ENCODE data around the gene GREM2. TPM values are rescaled to one million over a fixed set of nuclear protein-coding genes. Genes with fewer than 3 reads are reported as not detected.

Gene GREM2
- total RNA-seq, 1 experiment from 2014 or later: not detected

GRCh38 chr1:240621249-240621648 is 9.3 kb upstream of the GREM2 start:
- Mint-ChIP-seq H3K9me3 (no peaks in the 10 kb centered on the region; a peak in 2 of 5 replicates), H3K4me3 (no peak overlapping the region), H3K4me1 (peaks cover 0 to 11% of the 10 kb centered on the region in 2 experiments; a peak in 2 of 4 replicates), H3K36me3 (ENCODE audit: insufficient read depth in 1 of 3, low read depth in 3 of 3) (no peaks in the 10 kb centered on the region), H3K27me3 (ENCODE audit: low read depth) (no peaks in the 10 kb centered on the region), H3K27ac (no peak overlapping the region)
- Histone ChIP-seq H3K56ac (ENCODE audit: insufficient read length, low read depth, low read length) (no peak overlapping the region), H2BK12ac (ENCODE audit: insufficient read length, low read depth, low read length) (no peak overlapping the region), H4K20me1 (ENCODE audit: control insufficient read depth, insufficient read depth, insufficient read length) (no peaks in the 10 kb centered on the region), H2BK15ac (ENCODE audit: low read depth, low read length) (no peak overlapping the region), H3K9me3 (ENCODE audit: control insufficient read depth, low read depth, low read length) (no peaks in the 10 kb centered on the region), H4K91ac (ENCODE audit: insufficient read length, low read depth, low read length) (no peak overlapping the region), H4K8ac (replicated peaks; ENCODE audit: insufficient read length, low read depth, low read length) (no peak overlapping the region), H3K4me2 (ENCODE audit: insufficient read depth, insufficient read length, low read length) (no peak overlapping the region), H4K5ac (ENCODE audit: insufficient read length, low read depth, low read length) (no peak overlapping the region), H2BK20ac (ENCODE audit: low read depth, low read length, poor library complexity, severe bottlenecking) (no peak overlapping the region), H3K27ac (ENCODE audit: insufficient read length, low read depth, low read length) (no peak overlapping the region), H3K14ac (ENCODE audit: insufficient read depth, low read length) (no peak overlapping the region), H3K23ac (ENCODE audit: insufficient read length, low read depth, low read length) (no peak overlapping the region), H3K23me2 (ENCODE audit: insufficient read length, low read depth, low read length, poor library complexity, severe bottlenecking) (no peaks in the 10 kb centered on the region), H3K79me1 (ENCODE audit: insufficient read depth, low read depth, low read length, poor library complexity, severe bottlenecking) (no peaks in the 10 kb centered on the region), H3K27me3 (ENCODE audit: insufficient read depth, low read length) (no peaks in the 10 kb centered on the region), H3K18ac (ENCODE audit: insufficient read length, low read depth, low read length) (no peak overlapping the region), H3T11ph (ENCODE audit: low read length) (no peak overlapping the region), H2BK120ac (ENCODE audit: low read depth, low read length, poor library complexity, severe bottlenecking) (no peak overlapping the region), H2AFZ (ENCODE audit: low read length) (no peak overlapping the region), H3K79me2 (ENCODE audit: insufficient read depth, low read length) (no peaks in the 10 kb centered on the region), H2BK5ac (ENCODE audit: insufficient read length, low read length) (no peak overlapping the region), H3K4me1 (ENCODE audit: insufficient read depth, low read length) (peaks cover 6% of the 10 kb centered on the region; the same call in 1 of the 2 replicates), H2AK5ac (ENCODE audit: insufficient read length, low read length) (no peak overlapping the region), H3K4ac (ENCODE audit: low read depth, low read length) (no peak overlapping the region), H3K9ac (ENCODE audit: extremely low read depth, insufficient read length, low read length) (no peak overlapping the region)
- WGBS (ENCODE audit: extremely low coverage, insufficient read length, low lambda C conversion rate): no CpG with 5 or more reads among the region's 2 CpGs
- no peak for TF ChIP-seq CTCF (conservative IDR thresholded peaks at IDR 0.05)
- DNase-seq: no peak
